GM12878 (cell line): ENCODE measurements around the gene EIF2D. TPM values are rescaled to one million over a fixed set of nuclear protein-coding genes. Genes with fewer than 3 reads are reported as not detected.

Source experiments
- ATAC-seq: fragments of 200-7000 bp; cut with Tn5 transposase; 3 replicates; pipeline ENCODE4 v1.9.1; 2020; ENCODE audit warnings: mild to moderate bottlenecking, moderate library complexity
- BruUV-seq: library from RNA; stranded (reverse); fragments of 400-500 nt; replicated peaks from 2 replicates; lab custom pipeline; 2021; lab: Mats Ljungman, UMichigan
- CTCF ChIA-PET: fragments of 300-600 bp; sonication (Branson Sonifier 250); formaldehyde crosslinking; extraction: SDS; loops from one replicate; lab custom pipeline; 2021; ENCODE audit warnings: inconsistent platforms; lab: Yijun Ruan, JAX
- POLR2A ChIA-PET: fragments of 350-600 bp; formaldehyde crosslinking; extraction: SDS; loops from one replicate; lab custom pipeline; 2021; ENCODE audit warnings: inconsistent platforms; lab: Charles Lee
- RAD21 ChIA-PET: fragments of 300-600 bp; sonication (Branson Sonifier 250); formaldehyde crosslinking; loops from one replicate; lab custom pipeline; 2023; ENCODE audit warnings: antibody characterized with exemption; ENCODE audit not compliant: unreplicated experiment; lab: Charles Lee
- SMC1A ChIA-PET: fragments of 300-600 bp; sonication (Branson Sonifier 250); formaldehyde crosslinking; loops from one replicate; lab custom pipeline; 2023; ENCODE audit not compliant: unreplicated experiment, uncharacterized antibody; lab: Charles Lee
- DNase-seq: peaks from one replicate; pipeline ENCODE4 v3.0.0-alpha.2; 2011; ENCODE audit warnings: low read depth, low spot score
- FAIRE-seq: peaks from 3 replicates; lab custom pipeline; 2011; peaks lifted over from hg19 to GRCh38; lab: Jason Lieb, UNC
- H2AFZ ChIP-seq: 2 replicates; pipeline ENCODE4 v1.6.0; 2011; ENCODE audit warnings: low read depth, low read length, control low read depth; ENCODE audit not compliant: control insufficient read depth
- H3K27ac ChIP-seq: 2 replicates; pipeline ENCODE4 v1.5.1; 2011; ENCODE audit warnings: control low read depth; ENCODE audit not compliant: control insufficient read depth, insufficient read depth
- H3K27me3 ChIP-seq, 2 experiments: replicated peaks in 1 of 2; 2 replicates each; pipeline versions ENCODE4 v1.6.0 to v1.6.1; 2011; ENCODE audit warnings: low read length in 1 of 2; ENCODE audit not compliant: control insufficient read depth in 2 of 2, insufficient read depth in 2 of 2
- H3K36me3 ChIP-seq, 2 experiments: 2 replicates each; pipeline ENCODE4 v1.5.1; 2011; ENCODE audit warnings: low read length in 1 of 2; ENCODE audit not compliant: control insufficient read depth in 2 of 2, insufficient read depth in 2 of 2
- H3K4me1 ChIP-seq: 2 replicates; pipeline ENCODE4 v1.6.1; 2011; ENCODE audit warnings: mild to moderate bottlenecking, low read length, moderate library complexity, mixed read lengths; ENCODE audit not compliant: control insufficient read depth, insufficient read depth
- H3K4me2 ChIP-seq: 2 replicates; pipeline ENCODE4 v1.6.0; 2011; ENCODE audit warnings: control low read depth; ENCODE audit not compliant: control insufficient read depth, insufficient read depth
- H3K4me3 ChIP-seq: fragments of 200-600 bp; sonication (generic); 2 replicates; pipeline ENCODE4 v1.5.1; 2016
- H3K79me2 ChIP-seq: 2 replicates; pipeline ENCODE4 v1.6.0; 2011; ENCODE audit warnings: low read length; ENCODE audit not compliant: control insufficient read depth, insufficient read depth
- H3K9ac ChIP-seq: 2 replicates; pipeline ENCODE4 v1.8.0; 2011; ENCODE audit warnings: low read length, control low read depth, mixed read lengths; ENCODE audit not compliant: control insufficient read depth, insufficient read depth
- H3K9me3 ChIP-seq: replicated peaks from 3 replicates; pipeline ENCODE4 v1.5.1; 2011; ENCODE audit warnings: mild to moderate bottlenecking, low read length; ENCODE audit not compliant: control insufficient read depth, insufficient read depth
- H4K20me1 ChIP-seq: 2 replicates; pipeline ENCODE4 v1.6.0; 2011; ENCODE audit not compliant: control insufficient read depth, insufficient read depth
- CHD1 ChIP-seq: IDR thresholded peaks from 2 replicates; pipeline ENCODE4 v1.6.1; 2012; ENCODE audit warnings: low read depth, low read length, improper control_type of control experiment
- ETV6 ChIP-seq, 2 experiments: fragments of 450-650 bp in 1 of 2; IDR thresholded peaks in 1 of 2; conservative IDR thresholded peaks in 1 of 2; 2 replicates each; pipeline ENCODE4 v1.6.1; 2014; ENCODE audit warnings: antibody characterized with exemption in 1 of 2, borderline replicate concordance in 1 of 2, low read depth in 1 of 2, mild to moderate bottlenecking in 1 of 2, moderate library complexity in 1 of 2
- SIN3A ChIP-seq: IDR thresholded peaks from 2 replicates; pipeline ENCODE4 v1.6.1; 2012; ENCODE audit warnings: low read depth, low read length, improper control_type of control experiment
- SKIL ChIP-seq: fragments of 450-650 bp; IDR thresholded peaks from 2 replicates; pipeline ENCODE4 v1.6.1; 2017; ENCODE audit warnings: mild to moderate bottlenecking, low read depth, inconsistent platforms; ENCODE audit not compliant: poor library complexity, severe bottlenecking
- SREBF1 ChIP-seq: IDR thresholded peaks from 2 replicates; pipeline ENCODE4 v1.6.1; 2012; ENCODE audit warnings: mild to moderate bottlenecking, low read length
- TCF3 ChIP-seq: IDR thresholded peaks from 2 replicates; pipeline ENCODE4 v1.6.1; 2012; ENCODE audit warnings: low read depth, mild to moderate bottlenecking, low read length, borderline replicate concordance; ENCODE audit not compliant: insufficient read depth
- ZBED1 ChIP-seq: IDR thresholded peaks from 2 replicates; pipeline ENCODE4 v1.6.1; 2016; ENCODE audit warnings: borderline replicate concordance
- ZNF207 ChIP-seq: fragments of 450-650 bp; IDR thresholded peaks from 2 replicates; pipeline ENCODE4 v1.6.1; 2014; ENCODE audit warnings: antibody characterized with exemption, mild to moderate bottlenecking, borderline replicate concordance
- WGBS: methylation state at CpG from one replicate; pipeline ENCODE4 v1.1.6; 2016; ENCODE audit warnings: low lambda C conversion rate; ENCODE audit not compliant: insufficient replicate concordance, insufficient coverage; ENCODE audit errors: missing lambda C conversion rate; 5-methylcytosine and 5-hydroxymethylcytosine counted together
- in situ Hi-C: fragments of 300-500 bp; cut with MboI; formaldehyde crosslinking; loops from 9 replicates; pipeline ENCODE4 v1.14.3; 2018; ENCODE audit warnings: mixed read lengths
- intact Hi-C: fragments of 100-400 bp; cut with micrococcal nuclease; formaldehyde crosslinking; loops from one replicate; pipeline ENCODE4 v1.14.2; 2022; ENCODE audit not compliant: unreplicated experiment
- polyA plus RNA-seq, 11 experiments: library from polyadenylated mRNA; depleted of rRNA in 4 of 11; unstranded in 6 of 11; stranded (reverse) in 5 of 11; fragments of >200 nt; fragmentation: Nextera tagmentation in 4 of 11; fragmentation: Illumina TruSeq in 1 of 11; extraction: Ambion mirVana in 4 of 11; extraction: Trizol in 1 of 11; gene quantifications; 1 replicate in 1 of 11; 2 replicates in 10 of 11; pipeline versions ENCODE4 v1.2.1 to v1.2.3, GENCODE V29; 2011 to 2016; ENCODE audit warnings: inconsistent platforms in 2 of 11, missing spikeins in 2 of 11, low read depth in 1 of 11
- total RNA-seq, 4 experiments: library from RNA; depleted of rRNA in 3 of 4; stranded (reverse); fragments of >200 nt in 3 of 4; fragmentation: Illumina TruSeq in 1 of 4; extraction: Trizol in 1 of 4; gene quantifications; 2 replicates each; pipeline versions ENCODE4 v1.2.1 to v1.2.3, GENCODE V29; 2013 to 2021

EIF2D gene
- total and polyA plus RNA-seq, 10 of the 15 experiments (the other 5 are each of a cell fraction or from before 2014, with no cell fraction given): 65.2 to 133 (median 79.0) TPM

GRCh38 chr1:206612129-206612876, at the start of gene EIF2D (continued):
- peak; percentile 94 for TF ChIP-seq TCF3

GRCh38 chr1:206661161-206661820, 49.0 kb upstream of the EIF2D start:
- Histone ChIP-seq H3K9me3 (no peaks in the 10 kb centered on the region), H3K9ac (no peak overlapping the region), H3K79me2 (no peaks in the 10 kb centered on the region), H3K4me3 (no peak overlapping the region), H2AFZ (no peak overlapping the region), H3K27me3 (no peaks in the 10 kb centered on the region), H3K27ac (no peak overlapping the region), H3K36me3 (no peaks in the 10 kb centered on the region), H4K20me1 (no peaks in the 10 kb centered on the region), H3K4me1 (peaks cover 16% of the 10 kb centered on the region), H3K4me2 (no peak overlapping the region)
- DNase-seq: no peak
- intact Hi-C loops (loop anchor here (5.0 kb wide), 1 partner anchor 169 kb away; no protein-coding TSS in a partner anchor), in situ Hi-C loops (no loop called here)
- no peak for FAIRE-seq
- WGBS: 70% methylated on average over 11 of the region's 11 CpGs
- TF ChIP-seq ZNF207: no peak
- no peak for TF ChIP-seq ZBED1
- no peak for TF ChIP-seq ETV6 (conservative IDR thresholded peaks at IDR 0.05 in 1 of 2, IDR thresholded peaks at IDR 0.05 in 1 of 2; ENCODE audit: borderline replicate concordance in 1 of 2, low read depth in 1 of 2)
- TF ChIP-seq CHD1: no peak
- TF ChIP-seq SKIL: no peak
- TF ChIP-seq SIN3A: no peak
- TF ChIP-seq SREBF1: no peak
- CTCF ChIA-PET: interaction anchor here (0.7 to 28.3 kb wide), 9 partner anchors 9 to 322 kb away, joined by 3 to 1150 read pairs (median 55); partner anchors contain the start of genes DYRK3 and EIF2D
- POLR2A ChIA-PET: interaction anchor here (3.1 to 3.3 kb wide), 2 partner anchors 11 to 26 kb away, joined by 10 to 12 read pairs; partner anchors contain the start of gene DYRK3
- no TSS peak for BruUV-seq
- no peak for ATAC-seq
- SMC1A ChIA-PET: interaction anchor here (1.6 to 14.7 kb wide), 7 partner anchors 7 to 73 kb away, joined by 5 to 301 read pairs (median 70); partner anchors contain the start of gene DYRK3
- RAD21 ChIA-PET: interaction anchor here (1.3 to 6.8 kb wide), 6 partner anchors 27 to 146 kb away, joined by 3 to 138 read pairs (median 9); partner anchors contain the start of gene DYRK3
